Measurements from ENCODE around the gene TUBGCP3. TPM values are rescaled to one million over a fixed set of nuclear protein-coding genes. Genes with fewer than 3 reads are reported as not detected.

The TUBGCP3 gene
- total RNA-seq, 1 experiment from 2014 or later: 37.3 TPM

- Histone ChIP-seq H3K9me3 (ENCODE audit: control insufficient read depth, low read depth, low read length) (no peaks in the 10 kb centered on the region), H2AFZ (ENCODE audit: low read length) (no peak overlapping the region), H2BK15ac (ENCODE audit: low read depth, low read length) (no peak overlapping the region), H3K18ac (ENCODE audit: insufficient read length, low read depth, low read length) (no peak overlapping the region), H3K4ac (ENCODE audit: low read depth, low read length) (no peak overlapping the region), H4K20me1 (ENCODE audit: control insufficient read depth, insufficient read depth, insufficient read length) (no peaks in the 10 kb centered on the region), H3K27me3 (ENCODE audit: insufficient read depth, low read length) (no peaks in the 10 kb centered on the region; the same call in 1 of the 2 replicates), H3K23me2 (ENCODE audit: insufficient read length, low read depth, low read length, poor library complexity, severe bottlenecking) (no peaks in the 10 kb centered on the region), H4K5ac (ENCODE audit: insufficient read length, low read depth, low read length) (no peak overlapping the region), H3K4me1 (ENCODE audit: insufficient read depth, low read length) (no peaks in the 10 kb centered on the region), H3K9ac (ENCODE audit: extremely low read depth, insufficient read length, low read length) (no peak overlapping the region), H3K79me1 (ENCODE audit: insufficient read depth, low read depth, low read length, poor library complexity, severe bottlenecking) (no peaks in the 10 kb centered on the region), H2BK12ac (ENCODE audit: insufficient read length, low read depth, low read length) (no peak overlapping the region), H3K27ac (ENCODE audit: insufficient read length, low read depth, low read length) (no peak overlapping the region), H2BK5ac (ENCODE audit: insufficient read length, low read length) (no peak overlapping the region), H3K23ac (ENCODE audit: insufficient read length, low read depth, low read length) (no peak overlapping the region), H2BK20ac (ENCODE audit: low read depth, low read length, poor library complexity, severe bottlenecking) (no peak overlapping the region), H4K8ac (replicated peaks; ENCODE audit: insufficient read length, low read depth, low read length) (no peak overlapping the region), H2AK5ac (ENCODE audit: insufficient read length, low read length) (no peak overlapping the region), H3K79me2 (ENCODE audit: insufficient read depth, low read length) (no peaks in the 10 kb centered on the region), H3K56ac (ENCODE audit: insufficient read length, low read depth, low read length) (no peak overlapping the region), H2BK120ac (ENCODE audit: low read depth, low read length, poor library complexity, severe bottlenecking) (no peak overlapping the region), H3K4me2 (ENCODE audit: insufficient read depth, insufficient read length, low read length) (no peak overlapping the region), H3T11ph (ENCODE audit: low read length) (no peak overlapping the region), H4K91ac (ENCODE audit: insufficient read length, low read depth, low read length) (no peak overlapping the region), H3K14ac (ENCODE audit: insufficient read depth, low read length) (no peak overlapping the region)
- peaks cover 0 to 4% of the 10 kb centered on the region in 2 experiments; a peak in 3 of 4 replicates for H3K4me1 Mint-ChIP-seq
- no peaks in the 10 kb centered on the region for H3K9me3 Mint-ChIP-seq
- no peaks in the 10 kb centered on the region; a peak in 1 of 7 replicates for H3K36me3 Mint-ChIP-seq (ENCODE audit: insufficient read depth in 1 of 3, low read depth in 3 of 3)
- no peak for DNase-seq
- no peak for TF ChIP-seq CTCF (conservative IDR thresholded peaks at IDR 0.05)
- H3K27me3 Mint-ChIP-seq (ENCODE audit: low read depth): peaks cover 40% of the 10 kb centered on the region
- no peak overlapping the region for H3K27ac Mint-ChIP-seq
- H3K4me3 Mint-ChIP-seq: no peak overlapping the region
- no CpG with 5 or more reads among the region's 20 CpGs for WGBS (ENCODE audit: extremely low coverage, insufficient read length, low lambda C conversion rate)
These were observed 139.1 kb downstream of the TUBGCP3 start for GRCh38 chr13:112448621-112449544.

All from H9 (cell line).